Measurements from ENCODE around the gene IFNG-AS1.

GRCh38 chr12:68069275-68069674, 80.0 kb downstream of the IFNG-AS1 start:
- TF ChIP-seq CTCF (IDR thresholded peaks at IDR 0.05 in 4 of 5, conservative IDR thresholded peaks at IDR 0.05 in 1 of 5) (no peak), POLR2A (IDR thresholded peaks at IDR 0.05) (no peak)
